SK-N-DZ (cell line): Measurements from ENCODE around the gene PVALEF. TPM values are rescaled to one million over a fixed set of nuclear protein-coding genes. Genes with fewer than 3 reads are reported as not detected.

Source experiments
- DNase-seq: peaks from one replicate; pipeline ENCODE4 v3.0.0-alpha.2; 2015; ENCODE audit warnings: low spot score
- polyA plus RNA-seq, 2 experiments: library from polyadenylated mRNA; depleted of rRNA; stranded (reverse); fragments of >200 nt; gene quantifications; 2 replicates each; pipeline ENCODE4 v1.2.3, GENCODE V29; 2014

Gene PVALEF
- polyA plus RNA-seq (2014; cell fraction: cytosol; rRNA removed): not detected in 2 replicates
- not detected in 2 replicates for polyA plus RNA-seq (2014; cell fraction: nucleus; rRNA removed)

- DNase-seq: peak; percentile 53
Observed at GRCh38 chr17:81165246-81166032, at the start of gene PVALEF. Gene PVALEF (plus strand): TSS chr17:81165507. CDS start chr17:81181227, 15,720 bp downstream.

GRCh38 chr17:81115749-81116464 is 49.4 kb upstream of the PVALEF start:
- DNase-seq: peak; percentile 69

- no peak for DNase-seq
Observed at GRCh38 chr17:81116704-81117103, 48.6 kb upstream of the PVALEF start.

GRCh38 chr17:81117672-81118198 is 47.6 kb upstream of the PVALEF start:
- no peak for DNase-seq

- no peak for DNase-seq
Observed at GRCh38 chr17:81118308-81119221, 46.7 kb upstream of the PVALEF start.

- peak; percentile 66 for DNase-seq
Observed at GRCh38 chr17:81119223-81120148, 45.8 kb upstream of the PVALEF start.

GRCh38 chr17:81120149-81120484 is 45.2 kb upstream of the PVALEF start:
- DNase-seq: no peak

- DNase-seq: no peak
Observed at GRCh38 chr17:81120695-81121621, 44.3 kb upstream of the PVALEF start.

- DNase-seq: no peak
Observed at GRCh38 chr17:81121841-81122733, 43.2 kb upstream of the PVALEF start.

- no peak for DNase-seq
Observed at GRCh38 chr17:81123052-81124048, 42.0 kb upstream of the PVALEF start.

- no peak for DNase-seq
Observed at GRCh38 chr17:81124377-81124776, 40.9 kb upstream of the PVALEF start.

GRCh38 chr17:81125573-81126081 is 39.7 kb upstream of the PVALEF start:
- DNase-seq: no peak

- no peak for DNase-seq
Observed at GRCh38 chr17:81126281-81127132, 38.8 kb upstream of the PVALEF start.

- DNase-seq: no peak
Observed at GRCh38 chr17:81127133-81127455, 38.2 kb upstream of the PVALEF start.

GRCh38 chr17:81127526-81128177 is 37.7 kb upstream of the PVALEF start:
- DNase-seq: no peak
